Keratinocyte (primary cell): Measurements from ENCODE around the gene BOLA3. TPM values are rescaled to one million over a fixed set of nuclear protein-coding genes. Genes with fewer than 3 reads are reported as not detected.

ENCODE experiments used
- DNase-seq: peaks from one replicate; pipeline ENCODE4 v3.0.0-alpha.2; 2011; ENCODE audit warnings: low read depth, missing footprints, low spot score
- FAIRE-seq: peaks from 2 replicates; lab custom pipeline; 2011; peaks lifted over from hg19 to GRCh38; lab: Jason Lieb, UNC
- H2AFZ ChIP-seq: 2 replicates; pipeline ENCODE4 v1.6.0; 2012; ENCODE audit warnings: low read length, control low read depth, inconsistent platforms; ENCODE audit not compliant: control insufficient read depth
- H3K27ac ChIP-seq: 2 replicates; pipeline ENCODE4 v1.5.1; 2011; ENCODE audit warnings: low read length; ENCODE audit not compliant: control insufficient read depth, insufficient read depth
- H3K27me3 ChIP-seq: 3 replicates; pipeline ENCODE4 v1.6.0; 2011; ENCODE audit warnings: low read length; ENCODE audit not compliant: control insufficient read depth, insufficient read depth; ENCODE audit errors: extremely low read depth
- H3K36me3 ChIP-seq, 2 experiments: 2 replicates in 1 of 2; 3 replicates in 1 of 2; pipeline ENCODE4 v1.5.1; 2011; ENCODE audit warnings: low read length in 2 of 2, mild to moderate bottlenecking in 1 of 2; ENCODE audit not compliant: control insufficient read depth in 2 of 2, insufficient read depth in 2 of 2; ENCODE audit errors: extremely low read depth in 1 of 2
- H3K4me1 ChIP-seq: 3 replicates; pipeline ENCODE4 v1.5.1; 2011; ENCODE audit warnings: low read length; ENCODE audit not compliant: control insufficient read depth, insufficient read depth; ENCODE audit errors: extremely low read depth
- H3K4me2 ChIP-seq: 3 replicates; pipeline ENCODE4 v1.6.0; 2011; ENCODE audit warnings: low read depth, low read length; ENCODE audit not compliant: control insufficient read depth, insufficient read depth; ENCODE audit errors: extremely low read depth
- H3K4me3 ChIP-seq, 3 experiments: fragments of 200-600 bp in 1 of 3; sonication (generic) in 1 of 3; 2 replicates in 2 of 3; 3 replicates in 1 of 3; pipeline ENCODE4 v1.5.1; 2011 to 2016; ENCODE audit warnings: low read length in 3 of 3, mild to moderate bottlenecking in 3 of 3, control low read depth in 2 of 3, inconsistent platforms in 1 of 3, low read depth in 1 of 3, mixed read lengths in 1 of 3, mixed run types in 1 of 3, moderate library complexity in 1 of 3; ENCODE audit not compliant: control insufficient read depth in 2 of 3, insufficient read depth in 2 of 3; ENCODE audit errors: extremely low read depth in 1 of 3
- H3K79me2 ChIP-seq: 2 replicates; pipeline ENCODE4 v1.6.0; 2012; ENCODE audit warnings: low read length; ENCODE audit not compliant: control insufficient read depth, insufficient read depth
- H3K9ac ChIP-seq: 3 replicates; pipeline ENCODE4 v1.6.0; 2011; ENCODE audit warnings: low read length; ENCODE audit not compliant: control insufficient read depth, insufficient read depth; ENCODE audit errors: extremely low read depth
- H3K9me1 ChIP-seq: 3 replicates; pipeline ENCODE4 v1.6.0; 2011; ENCODE audit warnings: low read length; ENCODE audit not compliant: control insufficient read depth, insufficient read depth; ENCODE audit errors: extremely low read depth
- H3K9me3 ChIP-seq: 2 replicates; pipeline ENCODE4 v1.5.1; 2012; ENCODE audit warnings: low read depth, low read length; ENCODE audit not compliant: control insufficient read depth
- H4K20me1 ChIP-seq: 3 replicates; pipeline ENCODE4 v1.6.0; 2011; ENCODE audit warnings: low read length; ENCODE audit not compliant: control insufficient read depth, insufficient read depth; ENCODE audit errors: extremely low read depth
- EZH2 ChIP-seq: IDR thresholded peaks from one replicate; pipeline ENCODE4 v1.6.1; 2012; ENCODE audit warnings: inconsistent platforms, mild to moderate bottlenecking, low read length, moderate library complexity
- dilution Hi-C: fragments of 300-500 bp; cut with MboI; formaldehyde crosslinking; loops from one replicate; pipeline ENCODE4 v1.7.0; 2020; ENCODE audit warnings: low sequenced_read_pairs; ENCODE audit not compliant: extremely low pct_ligation_motif_present
- polyA plus RNA-seq, 5 experiments: library from polyadenylated mRNA; depleted of rRNA in 3 of 5; stranded (reverse) in 3 of 5; stranded (forward) in 1 of 5; unstranded in 1 of 5; fragments of >200 nt; gene quantifications; 1 replicate in 1 of 5; 2 replicates in 3 of 5; 3 replicates in 1 of 5; pipeline versions ENCODE4 v1.2.1 to v1.2.3, GENCODE V29; 2011 to 2012; ENCODE audit warnings: missing spikeins in 2 of 5, low read depth in 1 of 5, low replicate concordance in 1 of 5
- TF ChIP-seq, protein P1 (sequence below), 3 experiments: IDR thresholded peaks in 1 of 3; conservative IDR thresholded peaks in 1 of 3; optimal IDR thresholded peaks in 1 of 3; 2 replicates in 2 of 3; 3 replicates in 1 of 3; pipeline versions ENCODE3 to v1.5.1; 2011; ENCODE audit warnings: low read length in 3 of 3, mild to moderate bottlenecking in 3 of 3, moderate library complexity in 2 of 3, control low read depth in 1 of 3, inconsistent platforms in 1 of 3; ENCODE audit not compliant: insufficient read depth in 2 of 3; ENCODE audit errors: extremely low read depth in 1 of 3

BOLA3 gene
- polyA plus RNA-seq, 1 donor (not counting 4 experiments of a cell fraction or from before 2014, with no cell fraction given) = 116 TPM

DNA sequence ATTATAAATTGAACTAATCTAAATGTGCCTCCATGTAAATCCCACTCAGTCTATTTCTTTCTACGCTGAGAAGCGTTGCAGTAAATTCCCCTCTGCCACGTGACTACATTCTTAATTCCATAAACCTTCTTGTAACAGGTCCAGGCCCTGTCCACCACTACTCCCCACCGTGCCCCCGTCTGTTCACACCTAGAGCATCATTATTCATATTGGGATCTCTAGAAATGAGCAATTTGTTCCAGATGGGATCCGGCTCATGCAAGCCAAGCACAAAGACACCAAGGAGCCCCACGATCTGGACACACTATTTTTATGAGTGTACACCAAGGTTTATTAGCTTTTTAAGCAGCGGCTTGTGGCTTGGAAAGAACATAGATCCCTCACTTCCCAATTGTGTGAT is 38.2 kb downstream of the BOLA3 start:
- Histone ChIP-seq H4K20me1 (no peaks in the 10 kb centered on the region), H3K9me3 (no peaks in the 10 kb centered on the region), H3K79me2 (no peaks in the 10 kb centered on the region), H3K27ac (no peak overlapping the region), H3K9ac (no peak overlapping the region), H3K4me3 (no peak overlapping the region), H2AFZ (no peak overlapping the region), H3K27me3 (no peaks in the 10 kb centered on the region), H3K9me1 (no peaks in the 10 kb centered on the region), H3K4me2 (no peak overlapping the region), H3K4me1 (no peaks in the 10 kb centered on the region), H3K36me3 (peaks cover 0 to 2% of the 10 kb centered on the region in 2 experiments)
- TF ChIP-seq, protein P1, sequence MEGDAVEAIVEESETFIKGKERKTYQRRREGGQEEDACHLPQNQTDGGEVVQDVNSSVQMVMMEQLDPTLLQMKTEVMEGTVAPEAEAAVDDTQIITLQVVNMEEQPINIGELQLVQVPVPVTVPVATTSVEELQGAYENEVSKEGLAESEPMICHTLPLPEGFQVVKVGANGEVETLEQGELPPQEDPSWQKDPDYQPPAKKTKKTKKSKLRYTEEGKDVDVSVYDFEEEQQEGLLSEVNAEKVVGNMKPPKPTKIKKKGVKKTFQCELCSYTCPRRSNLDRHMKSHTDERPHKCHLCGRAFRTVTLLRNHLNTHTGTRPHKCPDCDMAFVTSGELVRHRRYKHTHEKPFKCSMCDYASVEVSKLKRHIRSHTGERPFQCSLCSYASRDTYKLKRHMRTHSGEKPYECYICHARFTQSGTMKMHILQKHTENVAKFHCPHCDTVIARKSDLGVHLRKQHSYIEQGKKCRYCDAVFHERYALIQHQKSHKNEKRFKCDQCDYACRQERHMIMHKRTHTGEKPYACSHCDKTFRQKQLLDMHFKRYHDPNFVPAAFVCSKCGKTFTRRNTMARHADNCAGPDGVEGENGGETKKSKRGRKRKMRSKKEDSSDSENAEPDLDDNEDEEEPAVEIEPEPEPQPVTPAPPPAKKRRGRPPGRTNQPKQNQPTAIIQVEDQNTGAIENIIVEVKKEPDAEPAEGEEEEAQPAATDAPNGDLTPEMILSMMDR (optimal IDR thresholded peaks at IDR 0.05 in 1 of 3, IDR thresholded peaks at IDR 0.05 in 1 of 3, conservative IDR thresholded peaks at IDR 0.05 in 1 of 3; ENCODE audit: extremely low read depth in 1 of 3, insufficient read depth in 2 of 3, low read length in 3 of 3) = no peak
- no peak for TF ChIP-seq EZH2
- FAIRE-seq (no peak), DNase-seq (no peak)
- dilution Hi-C loops = no loop called here

DNA sequence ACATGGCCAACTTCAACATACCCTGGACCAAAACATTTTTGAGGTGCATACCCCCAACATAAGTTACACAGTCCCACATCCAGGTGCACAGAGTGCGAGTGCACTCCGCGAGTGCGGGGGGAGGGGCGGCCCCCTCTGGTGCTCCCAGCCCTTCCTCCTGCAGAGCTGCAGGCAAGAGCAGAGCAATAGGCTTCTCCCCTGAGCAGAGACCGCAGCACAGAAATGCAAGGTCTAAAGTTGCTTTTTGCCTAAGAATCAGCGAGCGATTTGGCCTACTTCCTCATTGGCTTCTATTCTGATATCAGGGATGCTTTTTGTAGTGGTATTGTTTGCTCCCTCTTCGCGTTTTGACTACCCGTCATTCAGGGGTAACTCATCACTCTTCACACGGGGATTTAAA is 40.6 kb downstream of the BOLA3 start:
- H3K9me1 ChIP-seq = no peaks in the 10 kb centered on the region
- no peak overlapping the region for H3K4me3 ChIP-seq
- H4K20me1 ChIP-seq = no peaks in the 10 kb centered on the region
- no peak overlapping the region for H3K27ac ChIP-seq
- H3K4me1 ChIP-seq = no peaks in the 10 kb centered on the region
- no peak overlapping the region for H2AFZ ChIP-seq
- H3K9ac ChIP-seq = no peak overlapping the region
- no peaks in the 10 kb centered on the region for H3K9me3 ChIP-seq
- no peak overlapping the region for H3K4me2 ChIP-seq
- no peaks in the 10 kb centered on the region for H3K27me3 ChIP-seq
- no peak for TF ChIP-seq EZH2
- TF ChIP-seq, protein P1 (optimal IDR thresholded peaks at IDR 0.05 in 1 of 3, IDR thresholded peaks at IDR 0.05 in 1 of 3, conservative IDR thresholded peaks at IDR 0.05 in 1 of 3; ENCODE audit: extremely low read depth in 1 of 3, insufficient read depth in 2 of 3, low read length in 3 of 3) = no peak
- H3K79me2 ChIP-seq = no peaks in the 10 kb centered on the region
- DNase-seq = no peak
- no peak for FAIRE-seq
- peaks cover 6 to 9% of the 10 kb centered on the region in 2 experiments for H3K36me3 ChIP-seq
- dilution Hi-C loops = no loop called here
